ENCODE measurements around the gene FAXDC2. TPM values are rescaled to one million over a fixed set of nuclear protein-coding genes. Genes with fewer than 3 reads are reported as not detected.

The FAXDC2 gene
- total RNA-seq, 1 donor from 2014 or later = 25.3 TPM

GRCh38 chr5:154895606-154896561 is 45.5 kb upstream of the FAXDC2 start:
- no peak for DNase-seq (ENCODE audit: low spot score in 2 of 2)
- no peak for TF ChIP-seq CTCF (IDR thresholded peaks at IDR 0.05)
- intact Hi-C loops (cut with DNase I) = no loop called here
- H3K4me3 ChIP-seq = no peak overlapping the region
- H3K27ac ChIP-seq = no peak overlapping the region
- H3K36me3 ChIP-seq = peaks cover 64 to 88% of the 10 kb centered on the region in 2 donors
- H3K9me3 ChIP-seq = no peaks in the 10 kb centered on the region
- no peaks in the 10 kb centered on the region for H3K4me1 ChIP-seq
- H3K27me3 ChIP-seq = no peaks in the 10 kb centered on the region

GRCh38 chr5:154893381-154893780 is 43.0 kb upstream of the FAXDC2 start:
- Histone ChIP-seq H3K4me1 (no peaks in the 10 kb centered on the region), H3K27me3 (no peaks in the 10 kb centered on the region), H3K27ac (no peak overlapping the region), H3K36me3 (peaks cover 76 to 95% of the 10 kb centered on the region in 2 donors), H3K9me3 (no peaks in the 10 kb centered on the region), H3K4me3 (no peak overlapping the region)
- no peak for DNase-seq (ENCODE audit: low spot score in 2 of 2)
- no peak for TF ChIP-seq CTCF (IDR thresholded peaks at IDR 0.05)
- intact Hi-C loops (cut with DNase I) = no loop called here

GRCh38 chr5:154892369-154892771 is 42.0 kb upstream of the FAXDC2 start:
- H3K4me1 ChIP-seq = no peaks in the 10 kb centered on the region
- H3K27ac ChIP-seq = peak overlapping the region in 1 of 2 donors; percentile 22
- peaks cover 0 to 4% of the 10 kb centered on the region in 2 donors for H3K9me3 ChIP-seq
- no peak for DNase-seq (ENCODE audit: low spot score in 2 of 2)
- H3K27me3 ChIP-seq = no peaks in the 10 kb centered on the region
- peaks cover 81 to 95% of the 10 kb centered on the region in 2 donors for H3K36me3 ChIP-seq
- no peak overlapping the region for H3K4me3 ChIP-seq
- TF ChIP-seq CTCF (IDR thresholded peaks at IDR 0.05) = no peak
- intact Hi-C loops (cut with DNase I) = no loop called here

GRCh38 chr5:154885439-154885838 is 35.0 kb upstream of the FAXDC2 start:
- H3K27me3 ChIP-seq = no peaks in the 10 kb centered on the region
- H3K9me3 ChIP-seq = peaks cover 12 to 30% of the 10 kb centered on the region in 2 donors
- H3K27ac ChIP-seq = no peak overlapping the region
- no peak overlapping the region for H3K4me3 ChIP-seq
- intact Hi-C loops (cut with DNase I) = no loop called here
- no peaks in the 10 kb centered on the region for H3K4me1 ChIP-seq
- no peak for DNase-seq (ENCODE audit: low spot score in 2 of 2)
- no peak for TF ChIP-seq CTCF (IDR thresholded peaks at IDR 0.05)
- peaks cover 42 to 76% of the 10 kb centered on the region in 2 donors for H3K36me3 ChIP-seq

GRCh38 chr5:154884424-154884823 is 34.0 kb upstream of the FAXDC2 start:
- Histone ChIP-seq H3K27me3 (no peaks in the 10 kb centered on the region), H3K4me3 (no peak overlapping the region), H3K36me3 (peaks cover 32 to 68% of the 10 kb centered on the region in 2 donors), H3K9me3 (peaks cover 12 to 30% of the 10 kb centered on the region in 2 donors), H3K4me1 (no peaks in the 10 kb centered on the region), H3K27ac (no peak overlapping the region)
- intact Hi-C loops (cut with DNase I) = no loop called here
- TF ChIP-seq CTCF (IDR thresholded peaks at IDR 0.05) = no peak
- no peak for DNase-seq (ENCODE audit: low spot score in 2 of 2)
